HAP-1 (cell line): ENCODE data around the gene MTO1.
A peak's percentile ranks its signal among the peaks of the same experiment; 100 is the strongest.
"Not testable (repeated sequence)": the region's sequence is repeated elsewhere in the genome, so short reads cannot be mapped to it uniquely, and the experiment has no call there.

Experiments used
- DNase-seq, 2 experiments: peaks; one replicate each; pipeline ENCODE4 v3.0.0-alpha.2; 2016 to 2020; ENCODE audit warnings: low spot score in 2 of 2
- H3K27me3 ChIP-seq: fragments of 250-450 bp; sonication (Bioruptor Pico); 2 replicates; pipeline ENCODE4 v1.5.1; 2020; ENCODE audit warnings: low read depth, mild to moderate bottlenecking, moderate library complexity
- H3K36me3 ChIP-seq: fragments of 250-450 bp; sonication (Bioruptor Pico); replicated peaks from 2 replicates; pipeline ENCODE4 v1.5.1; 2020; ENCODE audit warnings: mild to moderate bottlenecking
- H3K4me1 ChIP-seq: fragments of 250-450 bp; sonication (Bioruptor Pico); 2 replicates; pipeline ENCODE4 v1.5.1; 2020; ENCODE audit warnings: mild to moderate bottlenecking
- H3K4me3 ChIP-seq: fragments of 250-450 bp; sonication (Bioruptor Pico); 2 replicates; pipeline ENCODE4 v1.5.1; 2020; ENCODE audit warnings: mild to moderate bottlenecking, moderate library complexity
- H3K9me3 ChIP-seq: fragments of 250-450 bp; sonication (Bioruptor Pico); 2 replicates; pipeline ENCODE4 v1.5.1; 2020; ENCODE audit warnings: mild to moderate bottlenecking, moderate library complexity
- in situ Hi-C: fragments of 300-500 bp; cut with MboI; formaldehyde crosslinking; loops from 3 replicates; pipeline ENCODE4 v1.14.3; 2020; ENCODE audit warnings: low sequenced_read_pairs, inconsistent platforms, mixed read lengths

MTO1 gene

GRCh38 chr6:73511796-73512195, 50.3 kb downstream of the MTO1 start:
- Histone ChIP-seq H3K4me3 (no peak overlapping the region), H3K9me3 (no peaks in the 10 kb centered on the region), H3K36me3 (peaks cover 27% of the 10 kb centered on the region), H3K27me3 (no peaks in the 10 kb centered on the region), H3K4me1 (peaks cover 9% of the 10 kb centered on the region)
- in situ Hi-C loops, result no loop called here
- peak in 1 of 2 experiments; percentile 14 for DNase-seq

DNA sequence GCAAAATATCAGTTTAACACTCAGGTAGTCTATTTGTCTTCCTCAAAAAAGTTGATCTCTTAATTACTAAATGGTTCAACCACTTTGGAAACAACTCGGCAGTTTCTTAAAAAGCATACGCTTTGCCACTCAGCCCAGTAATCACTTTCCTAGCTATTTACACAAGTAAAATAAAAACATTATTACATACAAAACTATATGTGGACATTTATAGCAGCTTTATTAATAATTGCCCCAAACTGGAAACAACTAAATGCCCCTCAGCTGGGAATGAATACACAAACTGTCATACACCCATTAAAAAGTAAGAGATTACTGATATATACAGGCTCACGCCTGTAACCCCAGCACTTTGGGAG, 51.9 kb downstream of the MTO1 start:
- DNase-seq, result no peak
- peaks cover 44% of the 10 kb centered on the region for H3K36me3 ChIP-seq
- no peak overlapping the region for H3K4me3 ChIP-seq
- H3K9me3 ChIP-seq, result no peaks in the 10 kb centered on the region
- in situ Hi-C loops, result no loop called here
- H3K4me1 ChIP-seq, result peaks cover 17% of the 10 kb centered on the region
- no peaks in the 10 kb centered on the region for H3K27me3 ChIP-seq

- Histone ChIP-seq H3K36me3 (peaks cover 56% of the 10 kb centered on the region), H3K4me1 (peaks cover 17% of the 10 kb centered on the region), H3K27me3 (no peaks in the 10 kb centered on the region), H3K4me3 (no peak overlapping the region), H3K9me3 (no peaks in the 10 kb centered on the region)
- in situ Hi-C loops, result no loop called here
- peak; percentile 50 to 54 for DNase-seq
Measured at GRCh38 chr6:73514746-73515110, 53.2 kb downstream of the MTO1 start.

DNA sequence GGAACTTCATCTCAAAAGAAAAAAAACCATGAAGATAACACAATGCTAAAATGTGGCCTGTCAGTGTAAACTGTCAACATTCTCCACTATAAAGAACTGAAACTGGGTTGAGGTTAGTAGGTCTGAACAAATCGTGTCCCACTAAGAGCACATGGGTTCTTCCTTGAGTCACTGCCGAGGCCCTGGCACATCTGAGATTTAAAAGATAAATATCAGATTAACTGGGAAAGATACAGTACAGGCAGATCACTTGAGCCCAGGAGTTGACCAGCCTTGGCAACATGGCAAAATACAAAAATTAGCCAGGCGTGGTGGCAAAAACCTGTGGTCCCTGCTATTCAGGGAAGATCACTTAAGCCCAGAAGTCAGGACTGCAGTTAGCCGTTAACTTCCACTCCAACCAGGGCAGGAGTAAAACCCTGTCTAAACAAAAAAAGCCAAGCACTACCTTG, 53.7 kb downstream of the MTO1 start:
- in situ Hi-C loops, result no loop called here
- Histone ChIP-seq H3K4me1 (peaks cover 17% of the 10 kb centered on the region), H3K36me3 (peaks cover 61% of the 10 kb centered on the region), H3K27me3 (no peaks in the 10 kb centered on the region), H3K4me3 (no peak overlapping the region), H3K9me3 (no peaks in the 10 kb centered on the region)
- peak; percentile 28 to 36 for DNase-seq

DNA sequence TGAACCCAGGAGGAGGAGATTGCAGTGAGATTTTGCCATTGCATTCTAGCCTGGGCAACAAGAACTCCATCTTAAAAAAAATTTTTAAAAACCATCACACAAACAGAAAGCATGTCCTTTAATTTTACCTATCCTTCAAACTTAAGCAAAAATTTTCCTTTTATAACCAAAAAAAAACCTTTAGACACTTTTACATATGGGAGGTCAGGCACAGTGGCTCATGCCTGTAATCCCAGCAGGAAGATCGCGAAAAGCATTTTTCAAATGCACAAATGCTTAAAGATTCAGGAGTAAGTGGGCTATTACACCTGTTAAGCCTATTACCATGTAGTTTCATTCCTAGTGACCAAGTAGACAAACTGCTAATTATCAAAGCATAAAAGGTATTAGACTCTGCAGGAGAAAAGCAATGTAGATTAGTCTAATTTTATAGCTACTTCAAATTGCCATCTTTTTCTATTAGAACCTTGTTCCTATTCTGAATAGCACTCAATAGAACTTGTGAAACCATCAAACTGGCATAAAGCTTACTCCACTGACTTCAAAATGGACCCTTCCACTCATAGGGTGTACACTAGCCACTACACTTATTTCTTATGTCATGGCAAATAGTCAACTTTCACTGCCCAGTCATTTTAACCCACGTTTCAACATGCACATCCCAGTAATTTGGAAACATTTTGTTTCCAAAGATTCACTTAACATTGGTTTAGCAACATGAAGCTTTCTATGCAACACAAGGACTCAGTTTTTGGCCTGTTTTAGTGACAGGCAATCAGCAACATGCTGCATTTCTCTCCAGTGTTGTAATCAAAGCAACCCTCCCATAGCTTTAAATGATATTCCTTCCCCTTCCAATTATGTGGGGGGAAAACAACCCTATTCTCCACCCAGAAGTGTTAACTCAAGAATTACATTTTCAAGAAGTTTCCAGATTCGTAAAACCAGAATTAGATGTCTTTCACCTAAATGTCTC, 55.3 kb downstream of the MTO1 start:
- Histone ChIP-seq H3K36me3 (peaks cover 68% of the 10 kb centered on the region), H3K27me3 (no peaks in the 10 kb centered on the region), H3K4me3 (peak overlapping the region; percentile 99), H3K4me1 (peaks cover 17% of the 10 kb centered on the region), H3K9me3 (no peaks in the 10 kb centered on the region)
- DNase-seq, result peak in 1 of 2 experiments; percentile 28
- in situ Hi-C loops, result no loop called here

- DNase-seq, H3K27me3 ChIP-seq, H3K9me3 ChIP-seq, in situ Hi-C loops: not testable (repeated sequence)
- Histone ChIP-seq H3K4me3 (peak overlapping the region; percentile 99), H3K36me3 (peaks cover 64% of the 10 kb centered on the region), H3K4me1 (peaks cover 27% of the 10 kb centered on the region)
Measured at GRCh38 chr6:73518100-73518981, 56.8 kb downstream of the MTO1 start.

- in situ Hi-C loops, H3K27me3 ChIP-seq, DNase-seq, H3K9me3 ChIP-seq: not testable (repeated sequence)
- Histone ChIP-seq H3K4me1 (peaks cover 32% of the 10 kb centered on the region), H3K36me3 (peaks cover 62% of the 10 kb centered on the region), H3K4me3 (peak overlapping the region; percentile 99)
Measured at GRCh38 chr6:73518982-73519881, 57.7 kb downstream of the MTO1 start.

GRCh38 chr6:73519926-73520687, 58.6 kb downstream of the MTO1 start:
- in situ Hi-C loops, result loop anchor here (10.0 kb wide), 1 partner anchor 65 kb away; no protein-coding TSS in a partner anchor
- H3K36me3 ChIP-seq, result peaks cover 58% of the 10 kb centered on the region
- H3K4me1 ChIP-seq, result peaks cover 29% of the 10 kb centered on the region
- no peaks in the 10 kb centered on the region for H3K27me3 ChIP-seq
- H3K9me3 ChIP-seq, result no peaks in the 10 kb centered on the region
- peak overlapping the region; percentile 99 for H3K4me3 ChIP-seq
- peak; percentile 44 to 75 for DNase-seq

DNA sequence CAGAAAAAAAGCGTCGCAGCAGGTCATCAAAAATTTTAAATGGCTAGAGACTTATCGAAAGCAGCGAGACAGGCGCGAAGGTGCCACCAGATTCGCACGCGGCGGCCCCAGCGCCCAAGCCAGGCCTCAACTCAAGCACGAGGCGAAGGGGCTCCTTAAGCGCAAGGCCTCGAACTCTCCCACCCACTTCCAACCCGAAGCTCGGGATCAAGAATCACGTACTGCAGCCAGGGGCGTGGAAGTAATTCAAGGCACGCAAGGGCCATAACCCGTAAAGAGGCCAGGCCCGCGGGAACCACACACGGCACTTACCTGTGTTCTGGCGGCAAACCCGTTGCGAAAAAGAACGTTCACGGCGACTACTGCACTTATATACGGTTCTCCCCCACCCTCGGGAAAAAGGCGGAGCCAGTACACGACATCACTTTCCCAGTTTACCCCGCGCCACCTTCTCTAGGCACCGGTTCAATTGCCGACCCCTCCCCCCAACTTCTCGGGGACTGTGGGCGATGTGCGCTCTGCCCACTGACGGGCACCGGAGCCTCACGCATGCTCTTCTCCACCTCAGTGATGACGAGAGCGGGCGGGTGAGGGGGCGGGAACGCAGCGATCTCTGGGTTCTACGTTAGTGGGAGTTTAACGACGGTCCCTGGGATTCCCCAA, 59.3 kb downstream of the MTO1 start, which contains the start of gene EEF1A1:
Gene EEF1A1 (minus strand): TSS at position 345 of the 663 bp plus-strand sequence. CDS start 1,006 bp downstream, outside the sequence.
- Histone ChIP-seq H3K4me3 (peak within 1 kb of the TSS; percentile 99), H3K9me3 (no peaks in the 10 kb centered on the region), H3K27me3 (no peaks in the 10 kb centered on the region), H3K4me1 (peaks cover 27% of the 10 kb centered on the region), H3K36me3 (peaks cover 51% of the 10 kb centered on the region)
- in situ Hi-C loops, result loop anchor here (10.0 kb wide), 1 partner anchor 64 kb away; no protein-coding TSS in a partner anchor
- peak; percentile 99 to 100 for DNase-seq

DNA sequence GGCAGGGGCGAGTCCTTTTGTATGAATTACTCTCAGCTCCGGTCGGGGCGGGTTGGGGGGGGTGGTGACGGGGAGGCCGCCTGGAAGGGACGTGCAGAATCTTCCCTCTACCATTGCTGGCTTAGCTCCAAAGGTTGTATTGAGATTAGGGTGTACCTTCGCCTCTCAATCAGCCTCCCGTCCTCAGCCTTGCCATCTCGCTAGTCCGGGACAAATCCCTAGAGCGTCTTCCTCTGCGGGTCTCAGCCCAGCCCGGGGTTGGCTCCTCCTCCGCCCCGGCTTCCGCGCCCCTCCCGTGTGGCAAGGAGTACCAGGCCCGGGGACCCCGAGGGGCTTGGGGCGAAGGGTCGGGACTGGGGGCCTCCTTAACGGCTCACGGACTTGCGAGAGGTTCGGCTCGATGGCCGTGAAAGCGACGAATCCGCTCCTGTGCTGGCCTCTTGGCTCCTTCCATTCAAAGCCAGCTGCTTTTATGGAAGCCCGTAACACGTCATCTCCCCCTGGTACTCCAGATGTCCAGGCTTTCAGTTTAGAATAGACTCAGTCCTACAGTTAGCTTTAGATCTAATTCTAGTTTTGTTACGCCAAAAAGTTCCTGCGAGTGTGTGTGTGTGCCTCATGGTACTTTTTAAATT, 59.9 kb downstream of the MTO1 start:
- peak in 1 of 2 experiments; percentile 78 for DNase-seq

GRCh38 chr6:73523434-73524123, 62.0 kb downstream of the MTO1 start:
- in situ Hi-C loops, result loop anchor here (10.0 kb wide), 1 partner anchor 61 kb away; no protein-coding TSS in a partner anchor
- H3K27me3 ChIP-seq, result no peaks in the 10 kb centered on the region
- H3K9me3 ChIP-seq, result no peaks in the 10 kb centered on the region
- peak; percentile 85 to 86 for DNase-seq
- H3K36me3 ChIP-seq, result peaks cover 23% of the 10 kb centered on the region
- peak overlapping the region; percentile 48 for H3K4me3 ChIP-seq
- H3K4me1 ChIP-seq, result peaks cover 16% of the 10 kb centered on the region

More for the DNA sequence above, 59.9 kb downstream of the MTO1 start:
- H3K4me1 ChIP-seq, result peaks cover 27% of the 10 kb centered on the region
- no peaks in the 10 kb centered on the region for H3K27me3 ChIP-seq
- peaks cover 44% of the 10 kb centered on the region for H3K36me3 ChIP-seq
- no peaks in the 10 kb centered on the region for H3K9me3 ChIP-seq
- peak overlapping the region; percentile 99 for H3K4me3 ChIP-seq
- in situ Hi-C loops, result loop anchor here (10.0 kb wide), 1 partner anchor 63 kb away; no protein-coding TSS in a partner anchor
